ENCODE data around the gene PHF12. TPM values are rescaled to one million over a fixed set of nuclear protein-coding genes. Genes with fewer than 3 reads are reported as not detected.
A peak's percentile ranks its signal among the peaks of the same experiment; 100 is the strongest.

PHF12 gene
- total and polyA plus RNA-seq, 5 experiments from 2014 or later, result 5.2 to 124 (median 12.0) TPM

DNA sequence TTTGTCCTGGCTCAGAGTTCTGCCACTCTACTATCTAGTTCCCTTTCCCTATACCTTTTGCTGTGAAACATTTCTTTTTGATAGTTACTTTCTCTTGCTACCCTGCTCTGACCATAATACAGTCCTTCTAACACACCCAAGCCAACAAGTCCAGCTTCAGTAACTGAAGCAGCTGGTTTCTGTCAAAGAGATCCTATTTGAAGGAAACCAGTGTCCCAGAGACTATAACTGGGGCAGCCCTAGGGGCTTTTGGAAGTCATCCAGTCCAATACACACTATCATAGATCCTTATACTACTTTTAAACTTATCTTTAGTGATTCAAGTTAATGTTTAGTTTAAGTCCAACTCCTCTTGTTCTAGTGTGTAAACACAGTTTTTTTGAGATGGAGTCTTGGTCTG lies 31.1 kb downstream of the PHF12 start:
- H3K4me1 Mint-ChIP-seq, result peaks cover 3 to 25% (median 15%) of the 10 kb centered on the region in 4 donors
- no peaks in the 10 kb centered on the region for H3K9me3 Mint-ChIP-seq
- ATAC-seq, result no peak
- H3K27ac Mint-ChIP-seq, result peak overlapping the region in 9 of 10 donors; percentile 11 to 76 (median 47)
- no peak overlapping the region for H3K4me3 Mint-ChIP-seq
- H3K36me3 Mint-ChIP-seq, result peaks cover 3 to 96% (median 20%) of the 10 kb centered on the region in 3 donors
- POLR2A ChIA-PET, result no interaction called here
- no peaks in the 10 kb centered on the region for H3K27me3 Mint-ChIP-seq
- no peak for DNase-seq

DNA sequence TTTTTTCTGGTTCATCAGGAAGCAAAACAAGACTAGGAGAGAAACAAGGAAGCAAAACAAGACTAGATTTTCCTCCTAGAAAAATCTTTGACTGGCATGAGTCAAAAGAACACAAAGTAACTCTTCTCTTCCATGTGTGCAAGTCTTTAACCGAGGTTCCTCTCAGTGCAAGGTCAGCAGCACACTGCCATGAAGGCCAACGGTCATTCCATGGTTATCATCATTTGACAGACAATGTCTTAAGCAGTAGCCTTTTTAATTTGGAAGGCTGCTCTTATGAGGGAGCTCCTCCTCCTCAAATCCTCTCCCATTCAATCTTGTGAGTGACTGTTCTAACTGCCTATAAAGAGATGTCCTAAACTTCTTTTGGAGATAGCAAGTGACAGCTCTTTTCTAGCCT lies 33.0 kb downstream of the PHF12 start:
- Mint-ChIP-seq H3K27ac (peak overlapping the region in 5 of 10 donors; percentile 19 to 48 (median 47)), H3K4me1 (peaks cover 0 to 13% (median 8%) of the 10 kb centered on the region in 4 donors), H3K4me3 (no peak overlapping the region), H3K27me3 (no peaks in the 10 kb centered on the region), H3K36me3 (peaks cover 5 to 95% (median 13%) of the 10 kb centered on the region in 3 donors), H3K9me3 (no peaks in the 10 kb centered on the region)
- DNase-seq, result no peak
- no peak for ATAC-seq
- POLR2A ChIA-PET, result interaction anchor here (0.7 to 1.2 kb wide), 4 partner anchors 9 to 161 kb away, joined by 3 to 5 read pairs (median 3); no protein-coding TSS in a partner anchor

DNA sequence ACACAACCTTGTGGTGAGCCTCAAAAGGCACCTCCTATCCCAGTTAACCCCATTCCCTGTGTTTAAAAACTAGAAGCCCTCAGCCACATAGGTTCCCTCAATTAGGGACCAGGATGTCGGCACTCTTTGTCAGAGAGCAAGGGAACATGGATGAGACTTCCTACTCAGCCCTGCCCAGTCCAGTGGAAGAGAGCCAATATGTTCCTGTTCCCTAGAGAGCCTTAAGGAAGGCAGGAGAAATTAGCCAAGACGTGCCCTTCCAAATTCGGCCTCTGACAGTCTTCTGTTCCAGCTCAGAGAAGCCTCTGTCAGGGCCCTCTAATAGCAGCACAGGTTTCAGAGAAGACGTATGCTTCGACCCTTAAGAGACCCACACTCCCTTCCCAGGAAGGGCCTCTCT lies 33.9 kb downstream of the PHF12 start:
- POLR2A ChIA-PET, result interaction anchor here (0.7 to 1.7 kb wide), 3 partner anchors 21 to 162 kb away, joined by 3 to 8 read pairs (median 3); no protein-coding TSS in a partner anchor
- Mint-ChIP-seq H3K36me3 (peaks cover 5 to 96% (median 15%) of the 10 kb centered on the region in 3 donors), H3K4me3 (no peak overlapping the region), H3K9me3 (no peaks in the 10 kb centered on the region), H3K27ac (peak overlapping the region in 5 of 10 donors; percentile 25 to 56 (median 41)), H3K4me1 (peaks cover 0 to 9% (median 8%) of the 10 kb centered on the region in 4 donors), H3K27me3 (no peaks in the 10 kb centered on the region)
- ATAC-seq (no peak), DNase-seq (no peak)

DNA sequence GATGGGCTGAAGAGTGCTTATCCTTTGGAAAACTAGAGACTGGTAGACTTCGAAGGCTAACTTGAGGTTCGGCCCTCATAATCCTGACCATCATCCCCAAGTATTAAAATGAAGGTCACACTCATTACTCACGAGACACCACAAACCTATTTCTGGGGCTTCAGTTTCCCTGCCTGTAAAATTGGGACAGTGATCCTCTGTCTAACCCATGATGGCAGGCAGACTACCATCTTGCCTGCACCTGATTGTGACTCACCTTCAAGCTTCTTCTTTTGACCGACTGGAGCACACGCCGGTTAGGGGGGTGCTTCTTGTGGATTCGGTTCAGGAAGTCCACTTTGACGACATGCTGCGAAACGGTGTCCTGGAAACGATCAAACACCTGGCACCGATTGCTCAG lies 34.3 kb downstream of the PHF12 start:
- ATAC-seq (no peak), DNase-seq (no peak)
- Mint-ChIP-seq H3K36me3 (peaks cover 5 to 97% (median 15%) of the 10 kb centered on the region in 3 donors), H3K27ac (peak overlapping the region in 7 of 10 donors; percentile 33 to 87 (median 53)), H3K9me3 (no peaks in the 10 kb centered on the region), H3K27me3 (no peaks in the 10 kb centered on the region), H3K4me1 (peaks cover 0 to 9% (median 8%) of the 10 kb centered on the region in 4 donors), H3K4me3 (no peak overlapping the region)
- POLR2A ChIA-PET, result interaction anchor here (1.1 to 1.7 kb wide), 3 partner anchors 21 to 75 kb away, joined by 3 to 8 read pairs (median 4); no protein-coding TSS in a partner anchor

DNA sequence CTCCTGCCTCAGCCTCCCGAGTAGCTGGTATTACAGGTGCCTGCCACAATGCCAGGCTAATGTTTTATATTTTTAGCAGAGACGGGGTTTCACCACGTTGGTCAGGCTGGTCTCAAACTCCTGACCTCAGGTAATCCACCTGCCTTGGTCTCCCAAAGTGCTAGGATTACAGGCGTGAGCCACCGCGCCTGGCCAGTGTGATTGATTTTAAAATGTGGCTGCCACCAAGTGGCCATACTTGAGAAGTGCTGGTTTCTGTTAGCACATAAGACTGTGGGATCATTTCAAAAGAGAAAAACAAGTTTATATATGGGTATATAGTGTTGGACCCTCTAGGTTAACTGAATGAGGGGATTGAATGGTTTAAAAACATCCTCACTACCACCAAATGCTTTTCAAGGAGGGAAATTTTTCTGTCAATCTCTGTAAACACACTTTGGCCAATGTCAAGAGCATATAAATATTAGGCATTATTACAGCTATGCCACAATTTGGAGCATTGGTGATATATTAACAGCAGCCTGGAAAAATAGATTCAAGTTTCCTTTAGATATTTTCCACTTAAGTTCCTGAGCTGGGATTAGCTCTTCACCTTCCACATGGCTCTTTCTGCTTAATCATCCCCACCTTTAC lies 34.9 kb downstream of the PHF12 start:
- H3K27ac Mint-ChIP-seq, result peak overlapping the region; percentile 38 to 92 (median 73)

DNA sequence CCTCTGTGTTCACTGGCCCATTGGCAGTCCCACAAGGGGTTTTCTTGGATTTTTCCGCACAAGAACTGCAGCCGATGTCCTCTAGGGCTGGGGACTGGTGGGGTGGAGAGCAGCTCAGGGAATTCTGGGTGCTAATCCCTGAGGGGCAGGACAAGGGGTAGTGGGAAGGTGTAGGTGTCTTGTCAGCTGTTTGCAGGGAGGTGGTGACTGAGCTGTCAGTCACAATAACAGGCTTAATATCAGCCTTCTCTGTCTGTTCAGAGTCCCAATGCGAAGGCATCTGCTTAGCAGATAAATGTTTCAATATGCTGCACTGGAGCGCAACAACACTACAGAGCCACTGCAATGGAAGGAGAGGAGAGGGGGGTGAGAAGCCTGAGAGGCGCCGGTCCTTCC lies 38.4 kb downstream of the PHF12 start:
- no peaks in the 10 kb centered on the region for H3K9me3 Mint-ChIP-seq
- POLR2A ChIA-PET, result interaction anchor here (0.7 to 1.8 kb wide), 3 partner anchors 13 to 149 kb away, joined by 3 to 5 read pairs (median 3); no protein-coding TSS in a partner anchor
- no peak overlapping the region for H3K4me3 Mint-ChIP-seq
- ATAC-seq (no peak), DNase-seq (no peak)
- peaks cover 0 to 9% (median 4%) of the 10 kb centered on the region in 4 donors for H3K4me1 Mint-ChIP-seq
- no peaks in the 10 kb centered on the region for H3K27me3 Mint-ChIP-seq
- peaks cover 5 to 95% (median 18%) of the 10 kb centered on the region in 3 donors for H3K36me3 Mint-ChIP-seq
- H3K27ac Mint-ChIP-seq, result peak overlapping the region in 5 of 10 donors; percentile 36 to 79 (median 52)

More for the DNA sequence above, 34.9 kb downstream of the PHF12 start:
- POLR2A ChIA-PET, result interaction anchor here (1.1 to 1.8 kb wide), 6 partner anchors 10 to 190 kb away, joined by 3 to 14 read pairs (median 4); no protein-coding TSS in a partner anchor
- Mint-ChIP-seq H3K9me3 (no peaks in the 10 kb centered on the region), H3K27me3 (no peaks in the 10 kb centered on the region), H3K4me3 (no peak overlapping the region), H3K36me3 (peaks cover 5 to 97% (median 15%) of the 10 kb centered on the region in 3 donors), H3K4me1 (peaks cover 0 to 9% (median 7%) of the 10 kb centered on the region in 4 donors)
- DNase-seq (peak in 8 of 10 donors; percentile 20 to 67 (median 37)), ATAC-seq (peak; percentile 87)

DNA sequence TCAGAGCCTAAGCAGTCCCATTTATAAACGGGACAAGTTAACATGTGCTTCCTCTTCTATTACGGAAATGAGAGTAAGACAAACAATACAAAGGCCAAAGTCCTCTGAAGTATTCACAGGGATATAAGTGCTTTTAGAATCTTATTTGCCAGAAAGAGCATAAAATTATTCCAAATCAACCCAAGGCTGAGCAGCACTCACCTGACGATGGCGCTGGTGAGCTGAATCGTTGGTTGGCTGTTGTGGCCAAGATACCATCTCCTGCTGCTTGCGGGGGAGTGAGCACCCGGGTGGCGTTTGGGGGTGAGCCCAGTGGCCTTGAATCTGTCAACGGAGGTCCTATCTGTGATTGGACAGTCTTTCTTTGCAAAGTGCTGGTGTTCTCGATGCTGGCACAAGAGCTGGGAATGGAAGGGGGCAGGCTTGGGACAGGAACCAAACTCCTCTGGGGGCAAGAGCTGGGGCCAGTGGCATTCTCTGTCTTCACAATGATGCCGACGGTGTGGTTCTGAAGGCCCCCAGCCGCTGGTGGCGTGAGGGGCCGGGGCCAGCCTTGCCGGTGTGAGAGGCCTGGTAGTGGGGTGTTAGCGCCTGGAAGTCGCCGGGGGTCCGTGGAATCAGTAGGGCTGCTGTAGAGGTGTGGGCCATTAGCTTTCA lies 38.9 kb downstream of the PHF12 start:
- H3K9me3 Mint-ChIP-seq, result no peaks in the 10 kb centered on the region
- POLR2A ChIA-PET, result interaction anchor here (0.9 to 1.8 kb wide), 3 partner anchors 14 to 193 kb away, joined by 3 to 5 read pairs (median 3); partner anchors contain the start of gene RPL23A
- H3K27me3 Mint-ChIP-seq, result no peaks in the 10 kb centered on the region
- peaks cover 5 to 95% (median 18%) of the 10 kb centered on the region in 3 donors for H3K36me3 Mint-ChIP-seq
- H3K4me1 Mint-ChIP-seq, result peaks cover 0 to 9% (median 4%) of the 10 kb centered on the region in 4 donors
- H3K27ac Mint-ChIP-seq, result peak overlapping the region in 6 of 10 donors; percentile 36 to 79 (median 51)
- ATAC-seq, result no peak
- peak in 1 of 10 donors; percentile 12 for DNase-seq
- peak overlapping the region in 2 of 10 donors; percentile 19 to 29 for H3K4me3 Mint-ChIP-seq

DNA sequence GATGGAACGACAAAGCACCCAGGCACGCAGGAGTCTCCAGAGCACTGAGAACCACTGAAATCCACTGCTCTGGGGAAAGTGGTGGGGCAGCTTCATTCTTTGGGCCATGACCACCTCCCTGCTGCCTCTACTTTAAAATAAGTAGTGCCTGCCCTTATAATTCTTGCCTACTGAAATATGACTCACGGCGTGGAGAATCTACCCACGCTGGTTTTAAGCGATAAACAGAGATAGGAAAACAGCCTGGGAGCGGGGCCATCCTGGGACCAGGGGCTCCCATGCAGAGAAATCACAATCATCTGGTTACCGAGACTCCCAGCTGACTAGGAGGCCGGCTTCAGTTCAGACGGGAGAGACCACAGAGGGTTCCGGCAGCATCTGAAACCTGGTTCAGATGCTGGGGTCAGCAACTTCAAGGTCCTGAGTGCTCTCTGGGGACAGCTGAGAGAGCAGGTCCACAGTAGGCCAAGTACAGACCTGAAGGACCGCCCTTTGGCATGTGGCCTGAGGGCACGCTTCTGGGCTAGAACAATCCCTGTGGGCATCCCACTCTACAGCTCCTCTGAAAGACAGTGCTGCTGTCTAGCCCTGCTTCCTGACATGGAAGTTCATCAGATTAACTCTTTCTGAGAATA lies 39.8 kb downstream of the PHF12 start:
- H3K9me3 Mint-ChIP-seq, result no peaks in the 10 kb centered on the region
- H3K36me3 Mint-ChIP-seq, result peaks cover 5 to 95% (median 18%) of the 10 kb centered on the region in 3 donors
- no peak for ATAC-seq
- POLR2A ChIA-PET, result interaction anchor here (0.9 to 3.0 kb wide), 3 partner anchors 15 to 192 kb away, joined by 3 to 9 read pairs (median 5); partner anchors contain the start of genes PHF12 and RPL23A
- no peaks in the 10 kb centered on the region for H3K27me3 Mint-ChIP-seq
- peak overlapping the region in 1 of 10 donors; percentile 27 for H3K27ac Mint-ChIP-seq
- no peak overlapping the region for H3K4me3 Mint-ChIP-seq
- no peak for DNase-seq
- H3K4me1 Mint-ChIP-seq, result peaks cover 0 to 8% (median 5%) of the 10 kb centered on the region in 4 donors

DNA sequence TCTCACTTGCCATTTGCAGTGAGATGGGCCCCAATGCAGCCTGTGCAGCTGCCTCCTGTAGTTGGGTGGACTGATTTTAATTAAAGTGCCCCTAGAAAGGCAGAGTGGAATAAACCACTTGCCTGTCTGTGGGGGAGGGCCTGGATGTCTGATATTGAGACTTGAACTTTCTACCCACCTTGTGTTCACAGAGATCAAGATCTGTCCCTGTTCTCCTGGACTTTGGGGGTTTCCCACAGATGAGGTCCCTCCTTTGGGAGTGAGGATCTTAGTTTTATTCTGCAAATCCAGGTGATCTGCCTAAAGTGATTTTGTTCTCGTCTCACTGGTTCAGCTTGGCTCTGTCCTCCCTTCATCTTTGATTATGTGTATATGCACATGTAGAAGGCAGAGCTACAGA lies 40.8 kb downstream of the PHF12 start:
- peaks cover 5 to 91% (median 18%) of the 10 kb centered on the region in 3 donors for H3K36me3 Mint-ChIP-seq

DNA sequence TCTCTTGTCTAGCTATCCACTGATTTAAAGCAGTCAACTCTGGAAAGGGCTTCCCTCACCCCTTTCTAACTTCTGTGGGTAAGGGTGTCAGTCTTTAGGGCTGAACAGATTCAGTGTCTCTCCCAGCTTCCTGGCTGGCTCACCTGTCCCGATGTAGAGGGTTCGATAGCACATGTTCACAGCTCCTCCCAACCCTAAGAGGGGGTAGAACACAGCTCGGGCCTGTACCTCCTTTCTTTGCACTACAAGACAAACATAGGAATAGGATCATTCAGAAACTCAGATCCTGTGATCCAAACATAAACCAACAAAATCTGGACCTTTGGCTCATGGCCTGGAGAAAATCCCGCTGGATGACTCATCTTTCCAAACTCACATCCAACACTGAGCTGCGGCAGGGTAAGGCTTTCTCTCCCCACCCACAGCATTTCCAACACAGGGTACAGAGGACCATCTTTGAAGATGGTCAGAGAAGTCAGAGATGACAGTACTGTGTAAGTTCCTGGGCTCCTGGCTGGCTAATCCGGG lies 42.6 kb downstream of the PHF12 start:
- peaks cover 0 to 82% (median 9%) of the 10 kb centered on the region in 3 donors for H3K36me3 Mint-ChIP-seq
- ATAC-seq, result no peak
- DNase-seq, result no peak
- H3K27ac Mint-ChIP-seq, result peak overlapping the region in 2 of 10 donors; percentile 56 to 77
- H3K4me1 Mint-ChIP-seq, result peaks cover 0 to 4% (median 2%) of the 10 kb centered on the region in 4 donors
- H3K9me3 Mint-ChIP-seq, result no peaks in the 10 kb centered on the region
- no peaks in the 10 kb centered on the region for H3K27me3 Mint-ChIP-seq
- H3K4me3 Mint-ChIP-seq, result no peak overlapping the region
- POLR2A ChIA-PET, result interaction anchor here (1.0 to 3.0 kb wide), 3 partner anchors 44 to 189 kb away, joined by 3 to 9 read pairs (median 3); partner anchors contain the start of genes PHF12 and RPL23A

More for the DNA sequence above, 40.8 kb downstream of the PHF12 start:
- DNase-seq (peak in 1 of 10 donors; percentile 27), ATAC-seq (no peak)
- POLR2A ChIA-PET, result interaction anchor here (3.0 kb wide), 1 partner anchor 42 kb away, joined by 9 read pairs; the partner anchor contains the start of gene PHF12
- Mint-ChIP-seq H3K4me1 (peaks cover 0 to 7% (median 3%) of the 10 kb centered on the region in 4 donors), H3K27ac (peak overlapping the region in 1 of 10 donors; percentile 62), H3K4me3 (no peak overlapping the region), H3K27me3 (no peaks in the 10 kb centered on the region), H3K9me3 (no peaks in the 10 kb centered on the region)

DNA sequence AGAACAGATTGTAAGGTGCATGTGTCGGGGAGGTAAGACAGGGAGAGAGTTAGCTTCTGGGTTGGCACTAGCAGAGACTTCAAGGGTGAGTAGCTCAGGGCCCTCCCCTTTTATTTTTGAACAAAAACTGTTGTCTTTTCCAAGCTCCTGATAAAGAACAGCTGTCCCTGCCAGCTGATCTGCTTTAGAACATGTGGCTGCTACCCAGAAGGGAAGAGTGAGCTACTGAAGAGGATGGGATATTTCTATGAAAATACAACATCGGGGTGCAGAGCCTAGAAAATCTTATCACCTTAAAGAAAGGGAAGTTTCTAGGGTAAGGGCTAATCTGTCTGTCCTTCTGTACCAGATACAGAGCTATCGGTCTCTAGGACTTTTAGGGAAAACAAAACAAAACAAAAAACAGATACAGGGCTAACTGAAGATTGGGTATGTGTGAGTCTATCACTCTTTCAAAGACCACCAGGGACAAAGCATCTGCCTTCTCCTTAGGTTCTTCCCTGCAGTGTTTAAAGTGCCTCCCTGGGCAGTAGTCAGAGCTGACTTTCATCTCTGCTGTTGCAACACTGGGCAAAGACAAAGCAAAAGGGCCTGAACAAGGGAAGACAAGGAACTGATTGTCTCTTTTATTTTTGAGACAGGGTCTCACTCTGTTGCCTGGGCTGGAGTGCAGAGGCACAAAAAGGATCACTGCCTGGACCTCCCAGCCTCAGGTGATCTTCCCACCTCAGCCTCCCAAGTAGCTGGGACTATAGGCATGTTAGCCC lies 43.4 kb downstream of the PHF12 start:
- H3K9me3 Mint-ChIP-seq, result no peaks in the 10 kb centered on the region
- no peak overlapping the region for H3K4me3 Mint-ChIP-seq
- DNase-seq (no peak), ATAC-seq (no peak)
- peak overlapping the region in 5 of 10 donors; percentile 47 to 87 (median 59) for H3K27ac Mint-ChIP-seq
- H3K36me3 Mint-ChIP-seq, result peaks cover 0 to 74% (median 7%) of the 10 kb centered on the region in 3 donors
- H3K4me1 Mint-ChIP-seq, result peaks cover 3 to 9% (median 5%) of the 10 kb centered on the region in 4 donors
- POLR2A ChIA-PET, result interaction anchor here (0.6 to 1.3 kb wide), 6 partner anchors 11 to 196 kb away, joined by 3 to 4 read pairs (median 3); partner anchors contain the start of genes PROCA1 and RPL23A
- no peaks in the 10 kb centered on the region for H3K27me3 Mint-ChIP-seq

Measured in naive thymus-derived CD8-positive, alpha-beta T cell (primary cell).